NCI-H748 treated with DMSO at 0.1 percent for 48 hours (cell line): ENCODE data around the gene ITGB5.

ENCODE experiments used
- DNase-seq: peaks from one replicate; lab custom pipeline; 2025; lab: John Stamatoyannopoulos, UW

ITGB5 gene

GRCh38 chr3:124887177-124887931, at the start of gene ITGB5:
TSS of gene ITGB5 (minus strand) at chr3:124887365. CDS start at chr3:124887000, 365 bp downstream.
- DNase-seq: no peak

GRCh38 chr3:124935794-124936542, 48.8 kb upstream of the ITGB5 start:
- no peak for DNase-seq

- DNase-seq: no peak
These were observed 48.1 kb upstream of the ITGB5 start for GRCh38 chr3:124935264-124935663.

DNA sequence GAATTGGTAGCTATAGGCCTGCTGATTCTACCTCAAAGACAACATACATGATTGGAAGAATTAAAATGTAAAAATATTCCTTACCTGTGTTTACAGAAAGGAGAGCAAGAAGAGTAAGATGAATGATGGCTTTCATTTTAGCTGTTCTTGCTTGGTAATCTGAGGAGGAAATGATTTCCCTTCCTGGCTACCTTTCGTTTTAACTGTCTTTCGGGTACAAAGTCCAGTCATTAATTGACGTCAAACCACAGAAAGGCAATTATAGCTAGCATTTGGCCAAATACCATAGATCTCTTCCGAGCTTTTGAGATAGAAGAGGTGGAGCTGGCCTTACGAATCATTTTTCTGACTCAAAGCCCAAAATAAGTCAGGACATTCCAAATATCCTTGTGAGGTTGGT, 47.4 kb upstream of the ITGB5 start, which contains the start of gene MUC13:
MUC13 (minus strand) TSS at position 175 of the 400 bp plus-strand sequence; CDS start at position 136, 39 bp downstream.
- DNase-seq: no peak

DNA sequence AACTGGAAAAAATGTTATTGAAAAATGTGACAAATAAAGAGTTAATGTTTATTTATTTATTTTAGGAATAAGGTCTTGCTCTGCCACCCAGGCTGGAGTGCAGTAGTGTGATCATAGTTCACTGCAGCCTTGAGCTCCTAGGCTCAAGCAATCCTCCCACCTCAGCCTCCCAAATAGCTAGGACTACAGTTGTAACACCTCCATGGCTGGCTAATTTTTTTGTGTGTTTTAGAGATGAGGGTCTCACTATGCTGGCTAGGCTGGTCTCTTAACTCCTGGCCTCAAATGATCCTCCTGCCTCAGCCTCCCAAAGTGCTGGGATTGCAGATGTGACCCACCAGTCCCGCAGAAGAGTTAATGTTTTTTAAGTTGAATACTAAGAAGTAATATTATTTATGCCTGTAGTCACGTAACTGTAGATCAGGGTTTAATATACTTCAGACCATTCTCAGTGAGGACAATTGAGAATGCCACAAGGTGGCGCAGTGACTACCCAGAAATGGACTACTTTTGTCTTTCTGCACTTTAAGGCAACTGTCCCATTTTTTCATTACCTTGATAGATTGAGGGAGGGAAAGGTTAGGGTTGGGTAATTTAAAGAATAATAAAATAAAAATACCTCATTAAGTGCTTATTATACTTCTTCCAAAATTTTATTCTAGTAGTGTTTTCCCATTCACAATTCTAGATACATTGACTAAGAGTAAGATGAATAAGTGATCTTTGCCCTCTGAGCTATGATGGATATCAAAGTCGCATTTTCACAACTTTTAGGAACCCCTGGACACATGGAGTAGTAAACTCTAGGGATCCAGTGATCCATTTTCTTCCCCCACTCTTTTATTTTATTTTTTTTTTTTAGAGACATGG, 41.4 kb upstream of the ITGB5 start:
- peak; percentile 46 for DNase-seq

GRCh38 chr3:124927574-124928045, 40.4 kb upstream of the ITGB5 start:
- DNase-seq: no peak

GRCh38 chr3:124926426-124927101, 39.4 kb upstream of the ITGB5 start:
- DNase-seq: no peak

DNA sequence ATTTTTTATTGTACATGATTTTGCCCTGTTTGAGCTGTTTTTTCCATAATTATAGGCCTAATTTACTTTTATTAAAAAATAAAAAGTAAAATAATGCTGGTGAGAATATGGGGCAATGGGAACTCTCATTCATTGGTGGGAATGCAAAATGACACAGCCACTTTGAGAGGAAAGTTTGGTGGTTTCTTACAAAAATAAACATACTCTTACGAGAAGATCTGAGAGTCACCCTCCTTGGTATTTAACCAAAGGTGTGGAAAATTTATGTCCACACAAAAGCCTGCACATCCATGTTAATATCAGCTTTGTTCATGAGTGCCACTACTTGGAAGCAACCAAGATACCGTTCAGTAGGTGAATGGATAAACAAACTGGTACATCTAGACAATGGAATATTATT, 37.6 kb upstream of the ITGB5 start:
- DNase-seq: no peak

DNA sequence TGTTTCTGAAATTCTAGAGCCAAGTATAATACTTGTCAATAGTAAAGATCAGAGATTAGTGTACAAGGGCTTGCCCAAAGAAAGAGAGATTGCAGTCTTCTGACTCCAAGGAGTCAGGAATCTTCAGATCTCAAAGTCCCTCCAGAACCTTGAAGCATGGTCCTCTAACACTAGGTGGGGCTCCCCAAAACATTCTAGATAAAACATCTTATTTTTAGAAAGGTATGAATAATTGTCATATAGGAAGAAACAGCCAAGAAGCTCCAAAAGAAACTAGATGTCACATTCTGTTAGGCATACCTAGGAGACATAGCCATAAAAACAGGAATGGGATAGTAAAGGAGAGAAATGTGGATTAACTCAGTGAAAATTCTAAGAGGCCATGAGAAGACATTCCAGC, 36.7 kb upstream of the ITGB5 start:
- DNase-seq: no peak

DNA sequence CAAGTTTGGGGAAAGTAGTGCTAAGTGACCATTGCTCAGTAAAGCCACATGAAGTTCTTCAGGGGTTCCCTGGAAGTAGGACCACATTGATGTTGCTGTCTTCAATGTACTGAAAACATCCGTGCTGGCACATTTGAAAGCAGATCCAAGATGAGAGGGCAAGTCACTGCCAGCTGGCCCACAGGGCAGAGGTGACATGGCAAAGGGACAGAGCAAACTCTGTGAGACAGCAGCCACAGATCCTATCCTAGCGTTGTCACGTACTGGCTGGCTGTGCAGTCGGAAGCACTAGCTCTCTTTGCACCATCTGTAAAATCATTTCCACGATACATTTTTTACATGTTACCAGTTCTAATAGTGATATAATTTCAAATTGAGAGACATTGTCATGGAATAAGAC, 33.6 kb upstream of the ITGB5 start:
- DNase-seq: no peak

- DNase-seq: no peak
These were observed 32.6 kb upstream of the ITGB5 start for GRCh38 chr3:124919756-124920155.

- no peak for DNase-seq
These were observed 31.4 kb upstream of the ITGB5 start for GRCh38 chr3:124918524-124918923.

DNA sequence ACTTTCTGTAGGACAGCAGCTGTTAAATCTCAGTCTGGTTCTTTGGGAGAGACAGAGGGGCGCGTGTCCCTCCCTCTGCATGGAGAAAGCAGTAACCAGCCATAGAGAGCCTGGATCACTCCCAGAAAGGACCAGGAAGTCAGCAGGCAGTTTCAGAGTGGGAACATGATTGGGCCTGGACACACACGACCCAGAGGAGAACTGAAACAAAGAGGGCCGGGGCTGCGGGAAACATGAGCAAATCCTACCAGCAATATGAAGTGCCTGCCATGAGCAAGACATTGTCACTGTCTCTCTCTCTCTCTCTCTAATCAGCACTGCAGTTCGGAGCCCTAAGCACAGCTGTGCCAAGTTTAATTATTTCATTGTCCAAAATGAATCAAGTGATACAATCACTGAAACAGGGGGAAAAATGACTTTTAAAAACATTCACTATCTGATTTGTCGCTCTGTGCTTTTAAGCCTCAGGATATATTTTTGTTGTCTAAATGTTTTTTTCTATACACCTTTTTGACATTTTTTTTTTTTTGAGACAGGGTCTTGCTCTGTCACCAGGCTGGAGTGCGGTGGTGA, 29.8 kb upstream of the ITGB5 start:
- DNase-seq: no peak

- DNase-seq: no peak
These were observed 28.1 kb upstream of the ITGB5 start for GRCh38 chr3:124915254-124915653.

DNA sequence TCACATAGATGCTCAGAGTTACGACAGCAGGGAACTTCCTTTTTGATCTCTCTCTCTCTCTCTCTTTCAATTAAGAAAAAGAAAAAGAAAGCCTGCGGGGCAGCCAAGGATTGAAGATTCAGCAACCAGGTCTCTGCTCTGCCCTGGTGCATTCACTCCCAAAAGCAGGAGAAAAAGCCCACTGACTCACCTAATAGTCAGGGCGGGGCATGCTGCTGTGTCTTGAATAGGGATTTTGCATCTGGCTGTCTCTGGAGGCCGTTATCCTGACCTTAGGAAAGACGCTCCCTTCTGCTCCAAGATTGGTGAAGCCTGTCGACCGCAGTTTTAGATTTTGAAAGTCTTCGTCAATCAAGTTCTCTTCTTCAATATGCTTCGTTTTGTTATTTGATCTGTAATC, 20.8 kb upstream of the ITGB5 start:
- DNase-seq: no peak

DNA sequence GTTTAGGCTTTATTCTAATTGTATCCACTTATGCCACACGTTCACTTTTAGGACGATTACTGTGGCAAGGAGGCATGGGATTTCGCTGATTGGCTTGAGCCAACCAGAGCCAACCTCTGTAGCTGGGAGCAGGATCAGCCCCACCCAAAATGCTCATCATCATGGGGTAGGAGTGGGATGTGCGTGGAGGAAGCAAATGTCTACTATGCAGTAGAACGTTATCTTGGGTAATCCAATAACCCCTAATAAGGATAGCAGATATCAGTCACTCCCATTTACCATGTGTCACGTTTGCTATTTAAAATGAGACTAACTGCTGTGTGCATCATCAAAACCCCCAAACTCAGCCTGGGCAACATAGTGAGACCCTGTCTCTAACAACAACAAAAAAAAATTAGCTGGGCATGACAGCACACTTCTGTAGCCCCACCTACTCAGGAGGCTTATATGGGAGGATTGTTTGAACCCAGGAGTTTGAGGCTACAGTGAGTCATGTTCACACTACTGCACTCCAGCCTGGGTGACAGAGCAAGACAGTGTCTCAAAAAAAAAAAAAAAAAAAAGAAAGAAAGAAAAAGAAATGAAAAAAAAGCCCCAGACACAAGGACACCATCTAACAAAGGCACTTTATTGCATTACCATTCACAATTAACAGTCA, 17.8 kb upstream of the ITGB5 start:
- no peak for DNase-seq

DNA sequence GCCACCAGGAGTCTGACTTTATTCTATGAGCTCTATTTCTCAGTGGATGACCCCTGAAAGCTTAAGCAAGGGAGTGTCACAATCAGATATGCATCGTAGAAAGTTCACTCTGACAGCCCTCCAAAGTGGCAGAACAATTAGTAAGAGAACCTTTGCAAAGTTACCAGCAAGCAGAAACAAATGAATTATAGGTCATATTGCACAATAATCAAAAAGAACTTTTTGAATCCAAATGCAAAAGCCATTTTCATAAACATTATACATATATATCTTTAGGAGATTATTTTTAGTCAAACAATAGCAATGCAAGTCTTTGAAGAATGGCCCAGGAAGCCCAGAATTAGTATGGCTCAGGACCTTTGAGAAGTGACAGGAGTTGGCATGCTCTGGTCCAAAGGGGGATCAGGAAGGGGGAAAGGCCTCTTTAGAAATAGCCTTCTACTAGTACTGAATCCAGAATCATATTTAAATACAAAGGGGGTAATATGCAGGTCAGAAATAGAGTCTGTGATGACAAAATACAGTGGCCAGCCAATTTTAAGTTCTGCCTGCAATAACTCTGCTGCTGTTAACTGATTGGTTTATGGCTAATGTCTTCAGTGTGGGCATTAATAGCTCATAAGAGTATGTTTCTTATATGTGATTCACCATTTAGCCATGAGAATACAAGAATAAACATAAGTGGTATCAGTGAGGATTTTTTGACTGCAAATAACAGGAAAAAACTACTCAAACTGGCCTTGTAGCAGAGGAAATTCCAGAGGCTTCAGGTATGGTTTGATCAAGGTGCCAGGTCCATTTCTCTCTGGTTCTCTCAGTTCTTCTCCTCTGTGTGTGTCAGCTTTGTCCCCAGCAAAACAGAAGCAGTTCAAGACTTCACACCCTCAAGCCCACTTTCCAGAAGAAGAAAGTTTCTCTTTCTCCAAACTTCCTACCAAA, 17.0 kb upstream of the ITGB5 start:
- DNase-seq: no peak

DNA sequence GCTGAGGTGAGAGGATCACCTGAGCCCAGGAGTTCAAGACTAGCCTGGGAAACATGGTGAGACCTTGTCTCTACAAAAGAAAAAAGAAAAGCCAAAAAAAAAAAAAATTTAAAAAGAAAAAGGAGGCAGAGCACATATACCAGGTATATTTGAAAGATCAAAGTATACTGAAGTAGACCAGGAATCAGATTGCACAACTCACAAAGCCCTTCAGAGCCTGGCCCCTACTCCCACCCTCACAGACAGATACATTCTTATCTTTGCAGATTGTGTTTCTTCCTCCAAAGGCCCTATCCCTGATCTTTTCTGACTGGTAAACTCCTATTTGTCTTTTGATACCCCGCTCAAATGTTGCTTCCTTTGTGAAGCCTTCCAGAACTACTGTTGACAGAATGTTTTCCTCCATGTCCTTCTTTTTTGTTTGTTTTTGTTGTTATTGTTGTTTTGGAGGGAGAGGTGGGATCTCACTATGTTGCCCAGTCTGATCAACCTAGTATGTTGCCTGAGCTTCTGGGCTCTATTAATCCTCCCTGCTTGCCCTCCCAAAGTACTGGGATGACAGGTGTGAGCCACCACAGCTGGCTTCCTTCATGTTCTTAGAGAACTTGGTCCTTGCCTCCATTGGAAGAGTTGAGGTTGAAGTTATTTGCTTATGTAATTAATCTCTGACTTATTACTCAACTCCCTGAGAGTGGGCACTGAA, 9.8 kb upstream of the ITGB5 start:
- DNase-seq: no peak

- no peak for DNase-seq
These were observed 8.6 kb upstream of the ITGB5 start for GRCh38 chr3:124895756-124896155.
